HG02884 (cell line): ENCODE data around the gene KCNMA1.

Experiments used
- ATAC-seq: cut with Tn5 transposase; IDR thresholded peaks from one replicate; pipeline ENCODE4 v1.9.1; 2021; ENCODE audit warnings: mild to moderate bottlenecking, moderate library complexity; ENCODE audit not compliant: unreplicated experiment

The KCNMA1 gene

DNA sequence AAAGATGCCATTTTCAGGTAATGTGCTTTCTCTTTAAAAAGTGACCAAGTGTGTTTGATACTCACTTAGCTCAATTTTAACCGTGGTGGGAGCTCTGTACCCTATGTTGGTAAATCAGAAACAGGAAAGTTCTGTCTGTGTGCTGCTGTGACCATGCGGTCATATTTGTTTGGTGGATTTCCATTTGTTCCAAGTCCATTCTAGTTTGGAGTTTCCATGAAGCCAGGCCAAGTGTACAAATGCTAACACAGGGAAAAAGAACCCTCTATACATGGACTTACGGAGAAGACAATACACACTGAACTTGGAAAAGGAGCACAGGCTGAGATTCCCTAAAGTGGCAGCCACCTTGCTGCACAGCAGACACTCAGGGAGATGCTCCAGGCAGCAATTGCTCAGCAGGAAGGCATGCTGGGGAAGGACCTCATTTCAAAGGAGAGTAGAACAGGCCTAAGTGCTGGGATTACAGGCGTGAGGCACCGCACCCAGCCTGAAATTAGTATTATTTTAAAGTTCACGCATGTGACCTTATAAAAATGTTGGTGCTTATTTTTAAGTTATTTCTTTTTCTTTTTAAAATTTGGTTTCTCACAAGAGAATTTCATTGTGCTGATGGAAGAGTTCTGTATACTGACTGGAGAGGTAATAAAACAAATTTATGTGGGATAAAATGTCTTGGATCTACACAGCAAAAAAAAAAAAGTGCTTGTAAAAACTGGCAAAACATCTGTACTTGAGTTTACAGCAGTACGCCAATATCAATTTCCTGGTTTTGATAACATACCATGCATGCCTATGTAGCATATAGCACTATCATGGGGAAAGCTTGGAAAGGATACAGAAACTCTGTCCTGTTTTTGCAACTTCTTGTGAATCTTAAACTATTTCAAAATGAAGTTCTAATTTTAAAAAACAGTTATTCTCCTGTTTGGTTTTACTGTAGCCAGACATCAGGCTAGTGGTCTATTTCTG, 436.2 kb downstream of the KCNMA1 start:
- no peak for ATAC-seq

DNA sequence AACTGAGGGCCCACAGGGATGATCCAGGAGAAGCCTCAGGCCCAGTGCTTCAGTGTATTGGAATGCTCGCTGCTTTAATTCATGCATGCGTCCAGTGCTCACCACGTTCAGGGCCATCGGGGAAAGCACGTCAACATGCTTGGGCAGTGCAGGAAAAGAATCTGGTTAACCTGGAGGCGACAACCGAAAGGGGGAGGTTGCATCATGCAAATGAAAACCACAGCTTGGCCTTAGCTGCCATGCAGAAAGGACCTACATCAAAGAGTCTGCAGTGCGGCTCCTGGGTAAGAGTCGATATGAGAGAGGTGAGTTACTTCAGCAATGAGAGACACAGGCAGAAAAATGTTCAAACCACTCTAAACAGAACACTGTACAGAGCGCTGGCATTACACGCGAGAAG, 440.1 kb downstream of the KCNMA1 start:
- peak; percentile 63 for ATAC-seq

DNA sequence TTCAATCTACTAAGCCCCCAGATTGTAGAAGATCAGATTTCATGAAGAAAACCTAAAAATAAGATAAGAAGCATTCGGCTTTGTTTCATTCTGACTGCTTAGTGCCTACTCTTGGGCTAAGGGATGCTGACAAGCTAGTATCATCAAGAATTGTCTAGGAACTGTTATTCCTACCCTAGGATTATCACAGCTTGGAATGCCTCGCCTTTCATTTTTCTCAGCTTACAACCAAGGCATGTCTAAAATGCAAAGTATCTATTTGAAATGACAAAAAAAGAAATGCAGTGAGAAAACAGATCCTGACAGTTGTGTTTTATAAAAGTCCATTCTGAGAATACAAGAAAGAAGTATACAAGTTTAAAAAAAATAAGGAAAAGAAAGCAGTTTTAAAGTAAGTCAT, 441.0 kb downstream of the KCNMA1 start:
- ATAC-seq: no peak

DNA sequence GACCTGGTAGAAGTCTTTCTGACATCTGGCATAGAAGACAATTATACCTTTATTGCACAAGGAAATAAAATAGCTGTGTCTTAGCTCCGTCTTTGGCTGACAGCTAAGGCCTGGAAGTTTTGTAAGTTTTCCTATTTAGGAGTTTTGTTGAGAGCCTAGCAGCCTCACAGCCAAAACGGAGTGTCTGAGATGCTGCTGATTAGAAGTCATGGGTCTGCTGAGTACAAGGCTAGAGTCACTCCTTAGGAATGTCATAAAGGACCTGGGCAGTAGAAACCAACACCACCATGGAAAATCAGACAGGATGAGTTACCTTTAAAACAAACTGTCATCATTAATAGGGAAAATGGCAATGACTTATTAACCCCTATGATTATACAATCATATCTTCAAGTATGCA, 442.5 kb downstream of the KCNMA1 start:
- ATAC-seq: no peak

DNA sequence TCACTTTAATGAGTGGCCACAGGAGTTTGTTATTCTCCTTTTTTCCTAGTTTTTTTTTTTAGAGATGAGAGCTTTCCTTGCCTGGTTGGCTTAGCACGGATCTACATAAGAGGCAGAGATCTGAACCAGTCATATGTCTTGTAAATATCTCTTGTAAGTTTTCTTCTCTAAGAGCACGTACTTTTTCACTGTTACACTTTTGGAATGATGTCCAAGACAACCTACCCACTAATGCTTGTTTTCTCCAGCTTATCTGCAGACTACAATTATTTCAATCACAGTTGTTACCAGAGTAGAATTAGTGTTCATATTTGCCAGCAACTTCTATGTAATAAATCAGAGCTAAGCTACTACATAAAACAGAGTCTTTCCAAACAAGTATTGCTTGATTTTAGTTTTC, 444.6 kb downstream of the KCNMA1 start:
- no peak for ATAC-seq

DNA sequence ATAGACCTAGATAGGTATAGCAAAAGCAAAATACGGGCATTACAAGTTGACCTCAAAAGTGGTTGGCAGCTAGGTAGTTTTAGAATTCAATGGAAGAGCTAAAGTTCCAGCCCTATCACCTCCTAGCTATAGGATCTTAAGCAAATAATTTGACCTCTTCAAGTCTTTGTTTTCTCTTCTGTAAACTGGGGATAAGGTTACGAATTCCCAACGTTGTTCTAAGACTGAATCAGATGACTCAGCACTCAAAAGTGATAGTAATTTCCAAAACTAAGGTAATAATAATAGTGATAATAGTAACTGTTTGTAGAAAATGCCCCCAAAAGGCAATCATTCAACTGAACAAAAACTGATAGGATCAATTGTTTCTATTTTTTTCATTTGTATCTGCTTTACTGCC, 445.2 kb downstream of the KCNMA1 start:
- no peak for ATAC-seq

DNA sequence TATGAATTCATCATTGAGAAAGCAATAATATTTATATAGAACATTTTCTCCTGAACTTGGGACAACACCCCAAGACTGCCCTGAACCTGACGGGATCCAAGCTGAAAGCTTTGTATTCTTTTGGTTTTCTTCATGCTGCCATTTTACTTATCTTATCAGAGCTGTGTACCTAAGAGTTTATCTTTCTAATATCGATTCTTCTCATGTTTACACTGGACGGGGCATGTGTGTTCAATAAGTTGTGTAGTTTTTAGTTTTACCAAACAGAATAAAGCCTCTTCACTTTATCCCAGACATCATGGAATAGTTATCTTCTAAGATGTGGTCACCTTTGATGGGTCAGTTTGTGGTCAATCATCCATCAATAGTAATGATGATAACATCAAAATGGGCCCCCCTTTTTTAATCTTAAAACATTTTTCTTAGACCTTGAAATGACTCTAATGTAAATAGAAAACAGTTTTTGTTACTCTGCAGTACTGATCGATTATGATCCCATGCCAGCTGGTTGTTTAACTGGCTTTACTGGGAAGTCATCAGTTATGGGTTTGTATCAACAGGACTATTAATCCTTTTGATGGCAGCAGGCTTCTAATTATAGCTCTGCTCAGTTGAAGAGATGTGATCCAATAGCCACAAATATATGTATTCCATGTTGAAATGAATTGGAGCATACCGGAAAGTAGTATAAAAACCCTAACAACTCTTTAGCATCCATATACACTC, 446.1 kb downstream of the KCNMA1 start:
- ATAC-seq: no peak

DNA sequence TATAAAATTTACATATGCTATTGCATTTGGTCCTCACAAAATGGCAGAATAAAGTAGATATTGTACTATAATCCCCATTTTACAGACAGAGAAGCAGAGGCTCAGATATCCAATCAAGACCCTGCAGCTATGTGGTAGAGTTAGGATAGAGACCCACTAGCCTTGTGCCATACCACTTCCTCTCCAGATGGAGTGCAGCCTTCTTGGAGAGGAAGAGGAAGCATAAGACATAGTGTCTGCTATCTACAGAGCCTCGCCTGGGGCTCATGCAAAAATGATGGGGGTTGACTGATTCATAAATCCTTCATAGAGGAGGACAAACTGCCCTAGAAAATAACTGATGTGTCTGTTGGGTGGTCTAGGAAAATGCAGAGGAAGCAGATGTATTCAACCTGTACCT, 447.3 kb downstream of the KCNMA1 start:
- no peak for ATAC-seq

DNA sequence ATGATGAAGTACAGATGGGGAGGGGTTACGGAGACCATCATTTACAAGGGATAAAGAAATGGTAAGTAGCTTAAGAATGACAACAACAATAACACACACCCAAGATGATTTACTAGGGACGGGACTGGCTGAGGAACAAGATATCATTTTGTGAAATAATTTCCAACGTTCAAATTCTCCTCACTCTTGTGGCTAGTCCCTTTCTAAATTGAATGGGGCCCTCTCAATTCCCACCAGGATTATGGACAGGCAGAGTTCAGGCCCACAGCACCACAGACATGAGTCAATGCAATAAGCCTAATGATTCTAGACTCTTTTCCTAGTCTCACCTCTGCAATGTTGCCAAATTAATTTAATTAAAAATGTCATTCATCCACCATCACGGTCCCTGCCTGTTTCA, 448.1 kb downstream of the KCNMA1 start:
- ATAC-seq: no peak

DNA sequence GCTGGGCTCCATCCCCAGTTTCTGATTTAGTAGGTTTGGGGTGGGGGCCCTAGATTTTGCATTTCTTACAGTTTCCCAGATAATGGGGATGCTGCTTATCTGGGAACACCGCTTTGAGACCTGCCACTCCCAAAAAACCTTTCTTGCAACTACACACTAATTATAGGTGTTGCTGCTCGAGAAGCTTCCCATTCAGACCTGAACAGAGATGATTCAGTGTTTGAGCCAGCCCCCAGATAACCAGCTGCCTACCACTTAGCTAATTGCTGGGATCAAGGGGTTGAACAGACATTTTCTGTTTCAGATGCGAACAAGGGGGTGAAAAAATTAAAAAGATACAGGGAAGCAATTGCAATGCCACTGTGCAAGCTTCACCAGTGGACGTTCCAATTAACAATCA, 448.5 kb downstream of the KCNMA1 start:
- ATAC-seq: no peak

DNA sequence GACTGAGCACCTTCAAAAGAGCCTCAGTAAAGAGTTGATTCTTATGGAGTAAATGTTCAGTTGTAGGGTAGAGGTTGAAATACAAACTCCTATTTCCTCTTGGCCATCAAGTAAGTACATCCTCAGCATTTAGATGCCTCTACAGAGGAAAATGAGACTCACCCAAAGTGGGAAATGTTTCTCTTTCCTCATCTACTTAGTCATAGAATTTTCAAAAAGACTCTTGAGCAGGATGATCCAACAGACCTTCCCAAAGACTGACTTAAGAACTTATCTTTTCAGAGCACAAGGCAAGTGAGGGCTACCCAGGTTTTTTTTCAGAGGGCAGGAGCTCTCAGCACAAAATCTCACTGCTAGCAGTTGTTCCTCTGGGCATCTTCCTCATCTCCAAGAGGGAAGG, 449.1 kb downstream of the KCNMA1 start:
- no peak for ATAC-seq

DNA sequence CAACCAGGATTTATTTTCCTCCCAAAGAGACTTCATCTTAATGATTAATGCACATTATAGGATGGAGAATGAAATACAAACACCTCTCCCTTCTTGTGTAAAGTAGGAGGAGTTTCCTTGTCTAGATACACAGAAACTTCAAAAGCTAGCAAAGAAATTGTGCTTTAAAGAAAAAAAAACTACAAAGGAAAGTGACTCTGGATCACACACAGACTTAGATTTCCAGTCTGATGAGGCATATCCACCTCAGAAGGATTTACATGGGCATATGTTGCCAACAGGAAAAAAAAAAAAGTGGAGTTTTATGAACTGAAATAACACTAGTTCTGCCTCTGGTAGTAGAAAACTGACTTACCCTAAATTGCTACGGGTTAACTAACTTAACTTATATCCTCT, 449.6 kb downstream of the KCNMA1 start:
- ATAC-seq: no peak

DNA sequence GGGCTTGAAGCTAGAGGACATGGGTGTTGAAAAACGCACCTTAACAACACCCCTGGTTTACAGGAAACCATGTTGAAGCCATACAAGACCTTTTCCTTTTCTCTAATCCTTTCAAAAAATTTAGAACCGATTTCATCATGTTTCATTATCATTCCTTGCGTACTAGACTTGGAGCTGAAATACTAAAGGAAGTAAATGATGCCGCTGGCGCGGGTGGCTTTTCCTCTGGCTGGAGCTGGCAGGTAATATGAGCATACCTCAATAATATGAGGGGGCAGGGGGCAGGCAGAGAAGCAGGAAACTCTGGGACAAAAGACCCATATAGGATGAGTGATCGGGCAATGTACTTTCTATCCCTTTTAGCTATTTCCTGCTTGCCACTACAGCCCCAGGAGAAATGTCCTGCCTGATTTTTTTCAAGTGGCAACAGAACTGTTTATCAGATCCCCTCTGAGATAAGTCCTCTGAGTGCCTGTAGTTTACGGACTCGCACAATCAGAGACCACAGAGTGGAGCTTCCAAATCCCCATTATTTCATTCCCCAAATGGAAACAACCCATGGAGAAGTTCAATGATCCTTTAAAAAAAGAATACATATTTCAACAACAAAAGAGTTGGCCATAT, 450.1 kb downstream of the KCNMA1 start:
- ATAC-seq: no peak

DNA sequence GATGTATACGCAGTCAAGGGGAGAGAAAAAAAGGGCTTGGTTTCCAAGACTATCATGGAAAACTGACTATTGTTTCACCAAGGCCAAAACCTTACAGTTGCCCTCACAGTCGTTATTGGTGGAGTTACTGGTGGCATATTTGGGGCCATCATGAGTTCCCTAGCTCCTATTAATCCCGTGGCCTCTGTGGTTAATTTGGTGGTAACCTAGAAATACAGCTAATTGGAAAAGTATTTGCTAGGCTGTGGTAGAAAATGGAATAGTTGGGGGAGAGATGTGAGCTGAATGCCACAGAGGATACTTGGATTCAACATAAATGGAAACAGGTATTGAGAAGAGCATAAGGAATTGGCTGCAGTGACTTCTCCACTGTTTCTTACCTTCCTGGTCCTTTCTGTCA, 450.7 kb downstream of the KCNMA1 start:
- ATAC-seq: no peak

DNA sequence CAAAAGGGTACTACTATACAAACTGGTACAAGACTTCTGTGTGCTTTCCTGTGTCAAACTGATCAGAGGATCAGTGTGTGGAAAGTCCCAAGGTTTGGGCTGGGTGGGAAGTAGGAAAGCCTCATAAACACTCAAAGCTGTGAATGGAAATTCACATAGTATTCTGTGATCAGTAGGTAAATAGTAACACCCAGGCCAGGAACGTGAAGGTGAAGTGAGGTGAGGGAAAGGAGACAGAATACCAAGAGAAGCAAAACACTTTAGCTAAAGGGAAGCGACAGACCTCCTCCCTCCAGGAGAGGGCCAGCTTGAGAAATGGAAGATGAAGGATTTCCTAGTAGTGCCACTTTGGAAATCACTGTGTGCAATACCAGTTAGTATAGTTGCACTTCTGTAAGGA, 451.9 kb downstream of the KCNMA1 start:
- no peak for ATAC-seq

DNA sequence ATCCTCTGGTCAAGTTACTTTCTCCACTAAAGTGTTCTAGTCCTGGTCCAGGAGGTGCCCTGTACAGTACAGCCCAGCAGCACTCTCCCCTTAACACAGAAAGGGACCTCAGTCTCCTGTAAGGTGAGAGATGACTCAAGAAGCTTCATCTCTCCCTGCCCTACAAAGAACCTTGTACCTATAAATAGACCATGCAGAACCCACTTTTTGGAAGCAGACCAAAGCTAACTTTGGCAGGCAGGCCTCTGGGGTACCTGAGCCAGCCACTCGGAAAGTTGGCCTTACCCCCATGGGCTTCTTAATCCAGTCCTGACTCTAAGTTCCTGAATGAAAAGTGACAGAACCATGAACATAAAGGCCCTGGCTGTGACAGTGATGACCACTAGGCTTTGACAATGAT, 454.8 kb downstream of the KCNMA1 start:
- no peak for ATAC-seq

DNA sequence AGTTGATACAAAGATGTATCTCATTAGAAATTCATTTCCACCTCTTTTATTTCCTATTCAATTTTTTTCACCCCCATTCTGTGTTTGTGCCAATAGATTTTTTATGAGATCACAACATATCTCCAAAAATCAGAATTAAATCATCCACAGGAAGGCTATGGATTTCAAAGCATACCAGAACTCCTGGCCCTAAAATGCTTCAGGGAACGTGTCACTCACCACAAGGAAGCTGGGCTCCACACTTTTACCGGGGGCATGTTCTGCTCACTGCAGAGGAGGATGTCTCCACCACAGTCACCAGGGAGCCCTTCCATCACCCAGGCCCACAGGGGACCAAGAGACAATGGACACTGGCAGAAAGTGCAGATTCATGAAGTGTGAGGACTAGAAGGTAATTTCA, 456.8 kb downstream of the KCNMA1 start:
- no peak for ATAC-seq

DNA sequence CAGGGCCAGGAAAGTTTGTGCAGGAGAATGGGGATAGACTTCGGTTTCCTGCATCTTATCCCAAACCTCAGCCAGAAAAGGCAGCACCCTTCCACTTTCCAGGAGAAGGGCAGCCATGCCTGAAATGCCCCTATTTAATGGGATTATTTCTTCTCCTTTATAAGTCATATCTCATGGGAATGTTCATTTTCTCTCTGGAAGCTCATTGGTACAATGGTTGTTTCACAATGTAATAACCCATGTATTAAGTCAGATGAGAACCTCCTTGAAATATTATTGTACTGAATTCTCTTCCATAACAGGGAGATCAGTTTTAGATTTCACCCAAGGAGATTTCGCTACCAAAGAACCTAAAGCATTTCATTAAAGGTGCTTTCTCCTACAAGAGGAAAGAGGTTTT, 457.5 kb downstream of the KCNMA1 start:
- no peak for ATAC-seq

DNA sequence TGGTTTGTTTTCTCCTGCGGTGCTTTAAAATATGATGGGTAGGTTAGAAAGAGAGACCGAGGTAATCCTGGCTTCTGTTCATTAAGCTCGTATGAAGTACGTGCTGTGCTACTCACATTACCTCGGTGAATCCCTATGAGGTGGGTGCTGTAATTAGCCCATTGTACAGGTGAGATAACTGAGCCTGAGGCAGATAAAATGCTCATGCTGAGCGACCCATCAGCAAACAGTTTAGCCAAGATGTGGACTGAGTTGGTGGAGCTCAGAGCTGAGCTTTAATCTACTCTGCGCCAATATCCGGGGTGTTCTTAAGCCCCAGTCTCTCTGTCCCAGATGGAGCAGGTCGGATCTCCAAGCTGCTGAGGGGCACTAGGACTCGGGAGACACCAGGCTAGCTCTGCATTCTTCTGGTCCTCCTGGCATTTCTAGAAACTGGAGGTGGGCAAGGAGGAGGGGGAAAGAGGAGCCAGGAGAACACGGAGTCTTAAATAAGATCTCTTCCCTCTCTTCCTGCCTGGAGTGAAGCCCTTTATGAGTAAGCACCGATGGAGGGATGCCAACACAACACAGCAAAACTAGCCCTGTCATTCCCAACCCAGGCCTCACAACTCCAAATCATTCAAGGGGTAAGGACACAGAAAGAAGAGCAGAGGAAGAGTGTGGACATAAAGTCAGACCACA, 458.5 kb downstream of the KCNMA1 start:
- no peak for ATAC-seq

DNA sequence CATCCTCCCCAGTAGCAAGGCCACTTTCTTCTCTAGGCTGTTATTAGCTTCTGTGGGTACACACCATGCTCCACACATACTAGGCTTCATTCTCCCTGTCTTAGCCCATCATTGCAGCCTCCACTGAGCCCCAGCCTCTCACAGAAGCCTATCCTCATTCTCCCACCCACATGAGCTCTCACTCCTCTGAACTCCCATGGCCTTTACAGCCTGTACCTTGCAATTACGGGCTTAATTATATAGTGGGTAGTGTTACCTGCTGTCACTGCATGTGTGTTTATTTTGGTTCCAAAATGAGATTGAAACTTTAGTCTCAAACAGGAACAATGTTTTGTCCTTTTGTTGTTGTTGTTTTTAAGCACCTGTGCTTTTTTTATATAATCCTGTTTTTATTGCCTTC, 460.0 kb downstream of the KCNMA1 start:
- ATAC-seq: no peak

DNA sequence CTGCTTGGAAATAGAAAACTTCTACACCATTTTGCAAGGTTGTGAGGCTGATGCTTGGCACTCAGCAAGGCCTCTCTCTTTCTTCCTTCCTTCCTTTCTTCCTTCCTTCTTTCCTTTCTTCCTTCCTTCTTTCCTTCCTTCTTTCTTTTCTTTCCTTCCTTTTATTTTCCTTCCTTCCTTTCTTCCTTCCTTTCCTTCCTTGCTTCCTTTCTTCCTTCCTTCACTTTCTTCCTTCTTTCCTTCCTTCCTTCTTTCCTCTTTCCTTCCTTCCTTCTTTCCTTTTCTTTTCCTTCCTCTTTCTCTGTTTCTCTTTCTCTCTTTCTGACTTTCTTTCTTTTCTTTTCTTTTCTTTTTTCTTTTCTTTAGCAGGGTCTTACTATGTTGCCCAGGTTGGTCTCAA, 460.4 kb downstream of the KCNMA1 start:
- ATAC-seq: no peak
